Thoracic aorta (tissue), 2 donors: ENCODE measurements around the gene HABP2. TPM values are rescaled to one million over a fixed set of nuclear protein-coding genes. Genes with fewer than 3 reads are reported as not detected.

Source experiments
- ATAC-seq: fragments of 150-250 bp; one replicate; pipeline ENCODE4 v1.8.0; 2017; ENCODE audit warnings: low read depth; ENCODE audit not compliant: insufficient number of reproducible peaks, low FRiP score
- DNase-seq: peaks from one replicate; pipeline ENCODE4 v3.0.0-alpha.2; 2020; ENCODE audit warnings: low spot score
- H3K27ac ChIP-seq, 2 donors: fragments of 200-600 bp; sonication (generic); 1 replicate in 1 of 2; 2 replicates in 1 of 2; pipeline ENCODE4 v1.5.1; 2016; ENCODE audit warnings: mild to moderate bottlenecking in 2 of 2, moderate library complexity in 2 of 2
- H3K27me3 ChIP-seq: fragments of 200-600 bp; sonication (generic); replicated peaks from 2 replicates; pipeline ENCODE4 v1.6.0; 2016; ENCODE audit warnings: mild to moderate bottlenecking; ENCODE audit not compliant: insufficient read depth
- H3K36me3 ChIP-seq: fragments of 200-600 bp; sonication (generic); one replicate; pipeline ENCODE4 v1.5.1; 2016
- H3K4me1 ChIP-seq, 2 donors: fragments of 200-600 bp; sonication (generic); 1 replicate in 1 of 2; 2 replicates in 1 of 2; pipeline versions ENCODE4 v1.5.1 to v1.6.0; 2016; ENCODE audit warnings: low read depth in 2 of 2, mild to moderate bottlenecking in 1 of 2; ENCODE audit not compliant: control insufficient read depth in 1 of 2
- H3K4me3 ChIP-seq: fragments of 200-600 bp; sonication (generic); 2 replicates; pipeline ENCODE4 v1.5.1; 2016; ENCODE audit warnings: mild to moderate bottlenecking
- H3K9me3 ChIP-seq: fragments of 200-600 bp; sonication (generic); 2 replicates; pipeline ENCODE4 v1.5.1; 2016
- total RNA-seq, 2 donors: library from RNA; depleted of rRNA; stranded (reverse); fragments of >200 nt; gene quantifications; one replicate each; pipeline versions ENCODE4 v1.1.0 to v1.2.3, GENCODE V29; 2016
- TF ChIP-seq, protein P1 (sequence below): fragments of 200-600 bp; sonication (generic); IDR thresholded peaks from one replicate; pipeline ENCODE4 v1.5.1; 2019; ENCODE audit warnings: antibody characterized with exemption

The HABP2 gene
- total RNA-seq, 2 donors from 2014 or later, result not detected

DNA sequence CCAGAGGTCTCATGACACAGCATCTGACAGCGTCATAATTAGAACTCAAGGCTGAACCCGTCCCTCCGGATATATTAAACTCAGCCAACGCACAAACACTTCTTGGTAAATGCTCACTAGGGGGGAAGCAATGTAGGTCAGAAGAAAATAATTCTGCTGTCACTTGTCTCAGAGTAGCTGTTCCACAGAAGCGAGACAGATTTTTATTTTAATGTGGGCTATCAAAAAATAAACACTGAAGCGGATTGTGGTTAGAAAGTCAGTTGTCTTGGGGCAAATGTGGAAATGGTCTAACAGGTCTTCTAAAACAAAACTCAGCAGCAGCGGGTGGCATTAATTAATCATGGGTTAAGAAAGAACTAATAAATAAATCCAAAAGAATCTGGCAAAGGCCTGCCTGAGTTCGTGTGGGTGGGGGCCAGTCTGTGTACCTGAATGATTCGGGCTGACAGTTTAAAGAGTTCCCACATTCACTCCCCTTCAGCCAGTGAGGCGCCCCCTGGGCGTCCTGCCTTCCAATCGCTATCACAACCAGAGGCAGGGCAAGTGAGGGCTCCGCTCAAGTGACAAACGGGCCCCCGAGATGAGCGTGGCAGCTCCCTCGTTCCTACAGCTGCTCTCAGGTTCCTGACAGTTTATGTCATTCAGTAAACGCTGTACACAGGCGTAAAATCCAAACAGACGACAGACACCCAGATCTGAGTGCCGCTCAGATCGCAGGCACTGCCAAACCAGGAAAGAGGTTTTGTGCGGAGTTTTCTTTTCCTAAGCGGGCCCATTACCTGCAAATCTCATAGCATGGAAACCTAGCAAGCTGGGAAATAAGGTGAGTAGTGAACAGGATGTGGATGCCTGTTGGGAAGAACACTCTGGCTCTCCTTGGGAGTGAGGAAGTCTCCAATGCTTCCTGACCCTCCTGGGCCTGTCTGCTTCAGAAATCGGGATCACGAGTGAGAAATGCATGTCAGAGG, 58.1 kb downstream of the HABP2 start:
- Histone ChIP-seq H3K4me1 (no peaks in the 10 kb centered on the region), H3K9me3 (no peaks in the 10 kb centered on the region), H3K27ac (no peak overlapping the region), H3K27me3 (no peaks in the 10 kb centered on the region), H3K4me3 (no peak overlapping the region), H3K36me3 (no peaks in the 10 kb centered on the region)
- DNase-seq (no peak), ATAC-seq (no peak)
- TF ChIP-seq, protein P1, sequence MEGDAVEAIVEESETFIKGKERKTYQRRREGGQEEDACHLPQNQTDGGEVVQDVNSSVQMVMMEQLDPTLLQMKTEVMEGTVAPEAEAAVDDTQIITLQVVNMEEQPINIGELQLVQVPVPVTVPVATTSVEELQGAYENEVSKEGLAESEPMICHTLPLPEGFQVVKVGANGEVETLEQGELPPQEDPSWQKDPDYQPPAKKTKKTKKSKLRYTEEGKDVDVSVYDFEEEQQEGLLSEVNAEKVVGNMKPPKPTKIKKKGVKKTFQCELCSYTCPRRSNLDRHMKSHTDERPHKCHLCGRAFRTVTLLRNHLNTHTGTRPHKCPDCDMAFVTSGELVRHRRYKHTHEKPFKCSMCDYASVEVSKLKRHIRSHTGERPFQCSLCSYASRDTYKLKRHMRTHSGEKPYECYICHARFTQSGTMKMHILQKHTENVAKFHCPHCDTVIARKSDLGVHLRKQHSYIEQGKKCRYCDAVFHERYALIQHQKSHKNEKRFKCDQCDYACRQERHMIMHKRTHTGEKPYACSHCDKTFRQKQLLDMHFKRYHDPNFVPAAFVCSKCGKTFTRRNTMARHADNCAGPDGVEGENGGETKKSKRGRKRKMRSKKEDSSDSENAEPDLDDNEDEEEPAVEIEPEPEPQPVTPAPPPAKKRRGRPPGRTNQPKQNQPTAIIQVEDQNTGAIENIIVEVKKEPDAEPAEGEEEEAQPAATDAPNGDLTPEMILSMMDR, result no peak

- H3K36me3 ChIP-seq, result no peaks in the 10 kb centered on the region
- H3K27me3 ChIP-seq, result no peaks in the 10 kb centered on the region
- no peak for ATAC-seq
- TF ChIP-seq, protein P1, result no peak
- DNase-seq, result no peak
- no peak overlapping the region for H3K4me3 ChIP-seq
- H3K27ac ChIP-seq, result no peak overlapping the region
- H3K9me3 ChIP-seq, result no peaks in the 10 kb centered on the region
- no peaks in the 10 kb centered on the region for H3K4me1 ChIP-seq
Measured at GRCh38 chr10:113612154-113612553, 59.3 kb downstream of the HABP2 start.

- ATAC-seq, result no peak
- no peaks in the 10 kb centered on the region for H3K9me3 ChIP-seq
- H3K4me3 ChIP-seq, result no peak overlapping the region
Measured at GRCh38 chr10:113613427-113613826, 60.6 kb downstream of the HABP2 start.

DNA sequence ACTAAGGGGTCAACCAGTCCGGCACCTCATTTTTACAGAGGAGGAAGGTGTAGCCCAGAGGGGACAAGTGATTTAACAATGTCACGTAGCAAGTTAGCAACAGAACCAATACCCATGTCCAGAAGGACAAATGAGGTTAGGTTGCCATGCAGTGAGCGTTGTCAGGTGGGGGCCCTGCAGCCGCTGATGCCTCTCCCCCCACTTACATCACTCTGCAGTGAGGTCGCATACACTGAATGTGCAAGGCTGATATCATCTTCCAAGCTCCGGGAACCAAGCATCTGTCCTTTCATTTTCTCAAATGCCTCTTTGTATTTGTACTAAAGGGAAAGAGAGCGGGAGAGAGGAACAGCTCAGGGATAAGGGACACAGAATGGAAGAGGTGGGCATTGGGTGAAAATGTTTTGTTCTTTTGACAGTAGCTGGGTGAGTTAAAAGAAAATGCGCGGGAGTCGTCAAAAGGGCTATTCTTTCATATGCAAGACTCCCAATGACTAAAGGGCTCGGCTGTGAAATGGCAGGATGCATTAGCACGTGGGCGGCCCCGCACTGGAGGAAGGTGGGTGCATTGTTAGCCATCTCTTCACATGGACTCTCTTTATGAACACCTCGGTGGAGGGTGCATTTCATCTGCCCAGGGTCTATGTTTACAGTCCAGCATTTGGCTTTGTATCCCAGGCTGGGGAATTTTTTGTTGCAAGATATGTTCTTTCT, 61.3 kb downstream of the HABP2 start:
- TF ChIP-seq, protein P1, result no peak
- DNase-seq (no peak), ATAC-seq (no peak)
- no peaks in the 10 kb centered on the region for H3K36me3 ChIP-seq
- H3K9me3 ChIP-seq, result no peaks in the 10 kb centered on the region
- no peaks in the 10 kb centered on the region for H3K27me3 ChIP-seq
- H3K4me1 ChIP-seq, result no peaks in the 10 kb centered on the region
- H3K27ac ChIP-seq, result no peak overlapping the region
- no peak overlapping the region for H3K4me3 ChIP-seq

More at GRCh38 chr10:113613427-113613826, 60.6 kb downstream of the HABP2 start:
- Histone ChIP-seq H3K36me3 (no peaks in the 10 kb centered on the region), H3K27me3 (no peaks in the 10 kb centered on the region), H3K27ac (no peak overlapping the region), H3K4me1 (no peaks in the 10 kb centered on the region)
- no peak for DNase-seq
- TF ChIP-seq, protein P1, result no peak
